ENCODE data around the gene MAPKAPK2. TPM values are rescaled to one million over a fixed set of nuclear protein-coding genes. Genes with fewer than 3 reads are reported as not detected.

Gene MAPKAPK2
- total RNA-seq, 1 donor from 2014 or later, result 103 TPM

GRCh38 chr1:206717674-206717989 is 32.9 kb downstream of the MAPKAPK2 start:
- DNase-seq (ENCODE audit: low spot score), result no peak

- peak; percentile 28 for DNase-seq (ENCODE audit: low spot score)
Observed at GRCh38 chr1:206719169-206719839, 34.6 kb downstream of the MAPKAPK2 start.

- peak; percentile 75 for DNase-seq (ENCODE audit: low spot score)
Observed at GRCh38 chr1:206721454-206721853, 36.7 kb downstream of the MAPKAPK2 start.

GRCh38 chr1:206722751-206723461 is 38.2 kb downstream of the MAPKAPK2 start:
- peak; percentile 75 for DNase-seq (ENCODE audit: low spot score)

GRCh38 chr1:206723462-206723804 is 38.7 kb downstream of the MAPKAPK2 start:
- peak; percentile 86 for DNase-seq (ENCODE audit: low spot score)

GRCh38 chr1:206723805-206724472 is 39.2 kb downstream of the MAPKAPK2 start:
- DNase-seq (ENCODE audit: low spot score), result peak; percentile 84

GRCh38 chr1:206725109-206725963 is 40.6 kb downstream of the MAPKAPK2 start:
- DNase-seq (ENCODE audit: low spot score), result peak; percentile 60

GRCh38 chr1:206727981-206728696 is 43.4 kb downstream of the MAPKAPK2 start:
- DNase-seq (ENCODE audit: low spot score), result peak; percentile 20

GRCh38 chr1:206728697-206728987 is 43.9 kb downstream of the MAPKAPK2 start:
- DNase-seq (ENCODE audit: low spot score), result peak; percentile 82

GRCh38 chr1:206729050-206729449 is 44.3 kb downstream of the MAPKAPK2 start:
- no peak for DNase-seq (ENCODE audit: low spot score)

- peak; percentile 51 for DNase-seq (ENCODE audit: low spot score)
Observed at GRCh38 chr1:206729507-206729906, 44.8 kb downstream of the MAPKAPK2 start.

GRCh38 chr1:206732508-206732907 is 47.8 kb downstream of the MAPKAPK2 start:
- DNase-seq (ENCODE audit: low spot score), result no peak

- no peak for DNase-seq (ENCODE audit: low spot score)
Observed at GRCh38 chr1:206732992-206733391, 48.3 kb downstream of the MAPKAPK2 start.

- peak; percentile 79 for DNase-seq (ENCODE audit: low spot score)
Observed at GRCh38 chr1:206734499-206735142, 49.9 kb downstream of the MAPKAPK2 start.

- DNase-seq (ENCODE audit: low spot score), result no peak
Observed at GRCh38 chr1:206735553-206736031, 50.9 kb downstream of the MAPKAPK2 start.

- DNase-seq (ENCODE audit: low spot score), result no peak
Observed at GRCh38 chr1:206736878-206737728, 52.4 kb downstream of the MAPKAPK2 start.

GRCh38 chr1:206737729-206738201 is 53.1 kb downstream of the MAPKAPK2 start:
- no peak for DNase-seq (ENCODE audit: low spot score)

GRCh38 chr1:206738370-206739366 is 54.0 kb downstream of the MAPKAPK2 start:
- no peak for DNase-seq (ENCODE audit: low spot score)

Measured in mesenteric fat pad (tissue), 1 donor.